GM23338 (cell line): ENCODE measurements around the gene DACH2. TPM values are rescaled to one million over a fixed set of nuclear protein-coding genes. Genes with fewer than 3 reads are reported as not detected.

Experiments
- ATAC-seq: fragments of 200-7000 bp; cut with Tn5 transposase; 3 replicates; pipeline ENCODE4 v1.9.1; 2020
- DNase-seq: peaks from one replicate; pipeline ENCODE4 v3.0.0-alpha.2; 2015; ENCODE audit warnings: low spot score
- H2AFZ ChIP-seq: fragments of 200-600 bp; sonication (generic); 2 replicates; pipeline ENCODE4 v1.8.0; 2016; ENCODE audit warnings: antibody characterized with exemption, mild to moderate bottlenecking, moderate library complexity
- H3F3A ChIP-seq: fragments of 200-600 bp; sonication (generic); replicated peaks from 2 replicates; pipeline ENCODE4 v1.8.0; 2017; ENCODE audit warnings: antibody characterized with exemption, mixed run types, low read depth
- H3K27ac ChIP-seq: fragments of 200-600 bp; sonication (generic); 2 replicates; pipeline ENCODE4 v1.6.1; 2016; ENCODE audit warnings: low read depth
- H3K27me3 ChIP-seq: fragments of 200-600 bp; sonication (generic); 2 replicates; pipeline ENCODE4 v1.8.0; 2016; ENCODE audit warnings: mild to moderate bottlenecking, mixed run types, moderate library complexity; ENCODE audit not compliant: insufficient read depth
- H3K36me3 ChIP-seq: fragments of 200-600 bp; sonication (generic); 2 replicates; pipeline ENCODE4 v1.8.0; 2016; ENCODE audit warnings: mild to moderate bottlenecking; ENCODE audit not compliant: insufficient read depth
- H3K4me1 ChIP-seq: fragments of 200-600 bp; sonication (generic); 2 replicates; pipeline ENCODE4 v1.8.0; 2016; ENCODE audit warnings: mild to moderate bottlenecking, moderate library complexity; ENCODE audit not compliant: insufficient read depth
- H3K4me2 ChIP-seq: fragments of 200-600 bp; sonication (generic); 2 replicates; pipeline ENCODE4 v1.7.1; 2017; ENCODE audit warnings: mixed run types
- H3K4me3 ChIP-seq: fragments of 200-600 bp; sonication (generic); 2 replicates; pipeline ENCODE4 v1.6.1; 2016; ENCODE audit warnings: mixed run types
- H3K79me2 ChIP-seq: fragments of 200-600 bp; sonication (generic); replicated peaks from 2 replicates; pipeline ENCODE4 v1.8.0; 2017; ENCODE audit warnings: mild to moderate bottlenecking; ENCODE audit not compliant: insufficient read depth
- H3K9me2 ChIP-seq: fragments of 200-600 bp; sonication (generic); 2 replicates; pipeline ENCODE4 v1.8.0; 2017; ENCODE audit not compliant: insufficient read depth
- H4K20me1 ChIP-seq: fragments of 200-600 bp; sonication (generic); replicated peaks from 2 replicates; pipeline ENCODE4 v1.8.0; 2017; ENCODE audit warnings: mild to moderate bottlenecking; ENCODE audit not compliant: insufficient read depth
- H3K27ac Mint-ChIP-seq: 2 replicates; pipeline ENCODE4 v1.8.0; 2020; ENCODE audit warnings: inconsistent platforms, mild to moderate bottlenecking, moderate library complexity, mixed read lengths
- H3K27me3 Mint-ChIP-seq: 3 replicates; pipeline ENCODE4 v1.8.0; 2022; ENCODE audit warnings: low read depth, mild to moderate bottlenecking, moderate library complexity, mixed read lengths, inconsistent platforms; ENCODE audit not compliant: insufficient read depth, poor library complexity
- H3K36me3 Mint-ChIP-seq: 3 replicates; pipeline ENCODE4 v1.8.0; 2021; ENCODE audit warnings: low read depth, mild to moderate bottlenecking, inconsistent platforms, moderate library complexity, mixed read lengths
- H3K4me1 Mint-ChIP-seq: 3 replicates; pipeline ENCODE4 v1.8.0; 2020; ENCODE audit warnings: mild to moderate bottlenecking, inconsistent platforms, mixed read lengths
- H3K4me3 Mint-ChIP-seq: 3 replicates; pipeline ENCODE4 v1.8.0; 2021; ENCODE audit warnings: moderate library complexity, mild to moderate bottlenecking, inconsistent platforms, mixed read lengths
- H3K9me3 Mint-ChIP-seq: 3 replicates; pipeline ENCODE4 v1.8.0; 2020; ENCODE audit warnings: moderate library complexity, mild to moderate bottlenecking, inconsistent platforms, mixed read lengths
- CREB1 ChIP-seq: fragments of 250-450 bp; sonication (Bioruptor Pico); IDR thresholded peaks from 2 replicates; pipeline ENCODE4 v1.5.0; 2020; ENCODE audit warnings: low read depth, mild to moderate bottlenecking, moderate library complexity
- ETS1 ChIP-seq: IDR thresholded peaks from 2 replicates; pipeline ENCODE4 v1.6.1; 2016; ENCODE audit warnings: antibody characterized with exemption
- EZH2phosphoT487 ChIP-seq: fragments of 200-600 bp; sonication (generic); IDR thresholded peaks from one replicate; pipeline ENCODE4 v1.8.1; 2018; ENCODE audit warnings: antibody characterized with exemption; ENCODE audit not compliant: unreplicated experiment
- NANOG ChIP-seq: IDR thresholded peaks from 2 replicates; pipeline ENCODE4 v1.6.1; 2016; ENCODE audit warnings: antibody characterized with exemption, borderline replicate concordance
- POLR2AphosphoS5 ChIP-seq: IDR thresholded peaks from 2 replicates; pipeline ENCODE4 v1.6.1; 2016; ENCODE audit warnings: antibody characterized with exemption, low read depth
- REST ChIP-seq: IDR thresholded peaks from one replicate; pipeline ENCODE4 v1.6.1; 2018; ENCODE audit warnings: antibody characterized with exemption; ENCODE audit not compliant: unreplicated experiment
- STAT1 ChIP-seq: IDR thresholded peaks from one replicate; pipeline ENCODE4 v1.6.1; 2016; ENCODE audit warnings: antibody characterized with exemption; ENCODE audit not compliant: unreplicated experiment
- ZNF331 ChIP-seq: fragments of 250-450 bp; sonication (Bioruptor Pico); IDR thresholded peaks from 2 replicates; pipeline ENCODE4 v1.5.0; 2020; ENCODE audit warnings: low read depth, mild to moderate bottlenecking, moderate library complexity
- ZNF462 ChIP-seq: fragments of 250-450 bp; sonication (Bioruptor Pico); IDR thresholded peaks from 2 replicates; pipeline ENCODE4 v1.5.0; 2020; ENCODE audit warnings: mild to moderate bottlenecking, moderate library complexity
- polyA plus RNA-seq: library from polyadenylated mRNA; unstranded; fragments of >200 nt; fragmentation: Nextera tagmentation; extraction: Ambion mirVana; gene quantifications from 2 replicates; pipeline ENCODE4 v1.2.1, GENCODE V29; 2016
- total RNA-seq: library from RNA; depleted of rRNA; stranded (reverse); fragments of >200 nt; shearing (Covaris generic); gene quantifications from 2 replicates; pipeline ENCODE4 v1.2.3, GENCODE V29; 2014

The DACH2 gene
- total and polyA plus RNA-seq, 2 experiments from 2014 or later: 2.4 to 4.6 TPM

- no peak for TF ChIP-seq ZNF462 (CRISPR knock-in tag)
- TF ChIP-seq STAT1: no peak
- no peak for TF ChIP-seq POLR2AphosphoS5
- TF ChIP-seq ZNF331 (CRISPR knock-in tag): no peak
- no peak for TF ChIP-seq NANOG
- no peak for TF ChIP-seq CREB1 (CRISPR knock-in tag)
- TF ChIP-seq ETS1: no peak
Observed at GRCh38 chrX:86579777-86580176, 431.5 kb downstream of the DACH2 start (continued).

- Histone ChIP-seq H3K9me2 (no peaks in the 10 kb centered on the region), H3F3A (no peaks in the 10 kb centered on the region), H3K27me3 (no peaks in the 10 kb centered on the region), H3K79me2 (no peaks in the 10 kb centered on the region), H4K20me1 (no peaks in the 10 kb centered on the region), H2AFZ (no peak overlapping the region), H3K36me3 (no peaks in the 10 kb centered on the region), H3K4me1 (no peaks in the 10 kb centered on the region), H3K27ac (no peak overlapping the region), H3K4me3 (no peak overlapping the region), H3K4me2 (no peak overlapping the region)
- no peaks in the 10 kb centered on the region for H3K4me1 Mint-ChIP-seq
- no peak overlapping the region for H3K4me3 Mint-ChIP-seq
- no peak overlapping the region for H3K27ac Mint-ChIP-seq
- H3K9me3 Mint-ChIP-seq: no peaks in the 10 kb centered on the region
- H3K36me3 Mint-ChIP-seq: no peaks in the 10 kb centered on the region
- DNase-seq (no peak), ATAC-seq (no peak)
- TF ChIP-seq STAT1: no peak
- TF ChIP-seq ETS1: no peak
- no peak for TF ChIP-seq REST
- TF ChIP-seq NANOG: no peak
- no peak for TF ChIP-seq EZH2phosphoT487
- TF ChIP-seq CREB1 (CRISPR knock-in tag): no peak
- TF ChIP-seq POLR2AphosphoS5: no peak
- no peaks in the 10 kb centered on the region for H3K27me3 Mint-ChIP-seq
Observed at GRCh38 chrX:86604607-86605006, 456.4 kb downstream of the DACH2 start.
